ENCODE measurements around the gene COL6A5.
"Not testable (repeated sequence)": the region's sequence is repeated elsewhere in the genome, so short reads cannot be mapped to it uniquely, and the experiment has no call there.

- not testable (repeated sequence) for TF ChIP-seq ZFX (IDR thresholded peaks at IDR 0.05); POLR2A (IDR thresholded peaks at IDR 0.05; ENCODE audit: borderline replicate concordance, extremely low read depth, insufficient read depth, insufficient read length); ATF3 (IDR thresholded peaks at IDR 0.05)
Measured at GRCh38 chr3:130408253-130408652, 62.8 kb downstream of the COL6A5 start.
